C4-2B (cell line): ENCODE measurements around the gene SLC6A8.

Source experiments
- ZFX ChIP-seq: fragments of 450-650 bp; IDR thresholded peaks from 2 replicates; pipeline ENCODE4 v1.6.1; 2017
- TF ChIP-seq, protein P1 (sequence below): fragments of 450-650 bp; conservative IDR thresholded peaks from 2 replicates; pipeline ENCODE4 v1.5.1; 2017; ENCODE audit warnings: mild to moderate bottlenecking

DNA sequence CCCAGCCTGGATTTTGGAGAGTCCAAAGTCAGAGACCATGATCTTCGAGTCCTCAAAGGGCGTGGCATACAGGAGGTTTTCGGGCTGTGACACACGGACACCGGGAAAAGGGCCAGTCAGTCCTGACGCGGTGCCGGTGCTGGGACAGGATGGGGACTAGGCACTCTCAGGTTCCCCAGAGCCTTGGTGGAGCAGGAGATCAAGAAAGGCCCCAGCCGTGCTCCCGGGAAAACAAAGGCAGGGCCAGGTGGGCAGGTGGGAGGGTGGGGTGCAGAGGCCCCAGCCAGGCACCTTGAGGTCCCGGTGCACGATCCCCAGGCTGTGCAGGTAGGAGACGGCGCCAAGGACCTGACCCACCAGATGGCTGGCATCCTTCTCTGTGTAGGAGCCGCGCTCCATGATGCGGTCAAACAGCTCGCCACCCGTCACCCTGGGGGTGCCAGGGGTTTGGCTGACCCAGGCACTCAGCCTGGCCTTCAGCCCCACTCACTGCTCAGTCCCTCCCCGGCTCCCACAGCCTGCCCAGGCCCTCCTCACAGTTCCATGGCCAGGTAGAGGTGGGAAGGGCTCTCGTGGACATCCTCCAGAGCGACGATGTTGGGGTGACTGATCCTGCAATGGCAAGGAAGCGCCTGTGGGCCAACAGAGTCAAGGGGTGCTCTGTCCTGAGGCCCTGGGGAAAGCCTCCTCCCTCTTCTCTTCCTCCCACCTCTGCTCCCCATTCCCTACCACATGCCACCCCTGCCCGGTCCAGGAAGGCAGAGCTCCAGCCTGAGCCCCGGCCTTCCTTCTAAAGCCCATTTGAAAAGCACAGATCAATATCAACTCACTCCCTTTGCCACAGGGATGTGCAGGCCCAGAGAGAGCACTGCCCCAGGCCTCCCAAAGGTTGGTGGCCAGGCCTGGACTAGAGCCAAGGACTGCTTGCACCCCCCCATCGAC, 15.9 kb upstream of the SLC6A8 start:
- TF ChIP-seq, protein P1, sequence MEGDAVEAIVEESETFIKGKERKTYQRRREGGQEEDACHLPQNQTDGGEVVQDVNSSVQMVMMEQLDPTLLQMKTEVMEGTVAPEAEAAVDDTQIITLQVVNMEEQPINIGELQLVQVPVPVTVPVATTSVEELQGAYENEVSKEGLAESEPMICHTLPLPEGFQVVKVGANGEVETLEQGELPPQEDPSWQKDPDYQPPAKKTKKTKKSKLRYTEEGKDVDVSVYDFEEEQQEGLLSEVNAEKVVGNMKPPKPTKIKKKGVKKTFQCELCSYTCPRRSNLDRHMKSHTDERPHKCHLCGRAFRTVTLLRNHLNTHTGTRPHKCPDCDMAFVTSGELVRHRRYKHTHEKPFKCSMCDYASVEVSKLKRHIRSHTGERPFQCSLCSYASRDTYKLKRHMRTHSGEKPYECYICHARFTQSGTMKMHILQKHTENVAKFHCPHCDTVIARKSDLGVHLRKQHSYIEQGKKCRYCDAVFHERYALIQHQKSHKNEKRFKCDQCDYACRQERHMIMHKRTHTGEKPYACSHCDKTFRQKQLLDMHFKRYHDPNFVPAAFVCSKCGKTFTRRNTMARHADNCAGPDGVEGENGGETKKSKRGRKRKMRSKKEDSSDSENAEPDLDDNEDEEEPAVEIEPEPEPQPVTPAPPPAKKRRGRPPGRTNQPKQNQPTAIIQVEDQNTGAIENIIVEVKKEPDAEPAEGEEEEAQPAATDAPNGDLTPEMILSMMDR, result no peak
- TF ChIP-seq ZFX, result no peak
